ENCODE measurements around the gene MARCHF10.

The MARCHF10 gene

GRCh38 chr17:62706598-62707424 lies 101.3 kb downstream of the MARCHF10 start:
- Histone ChIP-seq H3K4me3 (ENCODE audit: severe bottlenecking) (no peak overlapping the region), H3K27ac (ENCODE audit: poor library complexity, severe bottlenecking) (no peak overlapping the region), H3K9me3 (ENCODE audit: severe bottlenecking) (no peaks in the 10 kb centered on the region), H3K27me3 (ENCODE audit: insufficient read depth, poor library complexity, severe bottlenecking) (no peaks in the 10 kb centered on the region), H3K36me3 (ENCODE audit: low read depth) (no peaks in the 10 kb centered on the region), H3K4me1 (ENCODE audit: insufficient read depth, poor library complexity, severe bottlenecking) (peaks cover 23% of the 10 kb centered on the region)
- TF ChIP-seq, protein P1, sequence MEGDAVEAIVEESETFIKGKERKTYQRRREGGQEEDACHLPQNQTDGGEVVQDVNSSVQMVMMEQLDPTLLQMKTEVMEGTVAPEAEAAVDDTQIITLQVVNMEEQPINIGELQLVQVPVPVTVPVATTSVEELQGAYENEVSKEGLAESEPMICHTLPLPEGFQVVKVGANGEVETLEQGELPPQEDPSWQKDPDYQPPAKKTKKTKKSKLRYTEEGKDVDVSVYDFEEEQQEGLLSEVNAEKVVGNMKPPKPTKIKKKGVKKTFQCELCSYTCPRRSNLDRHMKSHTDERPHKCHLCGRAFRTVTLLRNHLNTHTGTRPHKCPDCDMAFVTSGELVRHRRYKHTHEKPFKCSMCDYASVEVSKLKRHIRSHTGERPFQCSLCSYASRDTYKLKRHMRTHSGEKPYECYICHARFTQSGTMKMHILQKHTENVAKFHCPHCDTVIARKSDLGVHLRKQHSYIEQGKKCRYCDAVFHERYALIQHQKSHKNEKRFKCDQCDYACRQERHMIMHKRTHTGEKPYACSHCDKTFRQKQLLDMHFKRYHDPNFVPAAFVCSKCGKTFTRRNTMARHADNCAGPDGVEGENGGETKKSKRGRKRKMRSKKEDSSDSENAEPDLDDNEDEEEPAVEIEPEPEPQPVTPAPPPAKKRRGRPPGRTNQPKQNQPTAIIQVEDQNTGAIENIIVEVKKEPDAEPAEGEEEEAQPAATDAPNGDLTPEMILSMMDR (IDR thresholded peaks at IDR 0.05; ENCODE audit: poor library complexity, severe bottlenecking): no peak
- ATAC-seq (ENCODE audit: low read depth): no peak
- DNase-seq (ENCODE audit: low spot score): peak; percentile 55

DNA sequence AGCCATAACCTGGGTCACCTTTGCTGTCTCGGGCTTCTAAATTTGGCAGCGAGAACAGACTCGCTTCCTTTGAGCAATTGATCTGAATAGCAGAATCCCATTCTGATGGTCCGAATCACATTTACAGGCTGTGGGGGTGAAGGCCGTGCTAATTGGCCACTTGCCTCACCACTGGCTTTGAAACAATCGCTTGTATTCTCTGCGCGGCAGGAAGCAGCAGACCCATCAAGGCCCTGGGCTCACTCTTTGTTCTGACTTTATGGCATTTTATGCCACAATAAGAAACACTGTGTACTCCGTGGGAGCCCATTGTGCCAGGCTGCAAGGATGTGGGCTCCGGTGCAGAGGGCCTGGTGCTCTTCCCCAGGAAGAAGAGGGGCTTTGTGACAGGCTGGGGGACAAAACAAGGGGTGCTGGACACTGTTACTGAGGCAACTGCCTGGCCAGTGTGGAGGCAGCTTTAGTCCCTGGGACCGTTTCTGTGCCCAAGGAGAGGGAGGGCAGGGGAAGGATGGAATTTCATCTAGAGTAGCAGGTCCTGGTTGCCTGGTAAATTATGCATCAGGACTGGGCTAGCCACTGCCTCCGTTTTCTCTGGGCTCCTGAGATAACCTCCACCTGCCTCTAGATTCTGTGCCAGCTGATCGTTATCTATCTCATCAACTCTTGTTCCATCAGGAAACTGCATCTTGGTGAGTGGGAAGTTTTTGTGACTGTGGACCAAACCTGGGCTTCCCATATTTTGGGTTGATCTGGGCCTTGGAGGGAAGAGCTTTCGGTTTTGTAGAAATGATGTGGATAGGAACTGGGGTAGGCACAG lies 102.1 kb downstream of the MARCHF10 start:
- peak; percentile 16 for DNase-seq (ENCODE audit: low spot score)
- Histone ChIP-seq H3K27ac (ENCODE audit: poor library complexity, severe bottlenecking) (peak overlapping the region; percentile 82), H3K36me3 (ENCODE audit: low read depth) (no peaks in the 10 kb centered on the region), H3K9me3 (ENCODE audit: severe bottlenecking) (no peaks in the 10 kb centered on the region), H3K27me3 (ENCODE audit: insufficient read depth, poor library complexity, severe bottlenecking) (no peaks in the 10 kb centered on the region), H3K4me3 (ENCODE audit: severe bottlenecking) (no peak overlapping the region), H3K4me1 (ENCODE audit: insufficient read depth, poor library complexity, severe bottlenecking) (peaks cover 23% of the 10 kb centered on the region)
- ATAC-seq (ENCODE audit: low read depth): no peak
- TF ChIP-seq, protein P1 (IDR thresholded peaks at IDR 0.05; ENCODE audit: poor library complexity, severe bottlenecking): no peak

DNA sequence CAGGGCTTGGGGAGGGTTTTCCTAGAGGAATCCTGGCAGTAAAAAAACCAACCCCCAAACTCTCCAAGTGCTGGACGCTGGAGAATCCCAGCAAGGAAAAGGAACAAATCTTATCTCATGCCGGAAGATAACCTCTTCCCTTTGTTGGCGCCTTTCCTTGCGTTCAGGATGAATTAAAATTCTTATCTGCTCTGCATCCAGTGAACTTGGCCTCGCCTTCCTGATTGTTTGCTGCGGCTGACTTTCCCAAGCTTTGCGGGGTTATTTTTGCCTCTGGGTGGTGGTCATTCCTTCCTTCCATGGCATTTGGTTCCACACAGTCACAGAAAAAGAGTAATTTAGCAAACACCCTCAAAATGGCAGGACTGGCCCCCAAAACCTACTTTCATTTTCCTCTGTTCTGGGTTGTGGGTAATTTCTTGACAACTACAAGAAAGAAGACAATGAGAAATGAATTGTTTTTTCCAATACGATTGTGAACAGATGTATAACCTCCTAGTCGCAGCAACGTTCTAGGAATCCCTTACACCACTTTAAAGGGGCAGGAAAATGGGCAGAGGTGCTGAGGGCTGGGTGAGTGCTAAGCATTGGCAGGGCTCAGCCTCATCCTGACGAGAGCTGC lies 102.8 kb downstream of the MARCHF10 start:
- Histone ChIP-seq H3K9me3 (ENCODE audit: severe bottlenecking) (no peaks in the 10 kb centered on the region), H3K36me3 (ENCODE audit: low read depth) (no peaks in the 10 kb centered on the region), H3K4me3 (ENCODE audit: severe bottlenecking) (no peak overlapping the region), H3K27me3 (ENCODE audit: insufficient read depth, poor library complexity, severe bottlenecking) (no peaks in the 10 kb centered on the region), H3K27ac (ENCODE audit: poor library complexity, severe bottlenecking) (peak overlapping the region; percentile 82), H3K4me1 (ENCODE audit: insufficient read depth, poor library complexity, severe bottlenecking) (peaks cover 23% of the 10 kb centered on the region)
- ATAC-seq (ENCODE audit: low read depth) (no peak), DNase-seq (ENCODE audit: low spot score) (peak; percentile 29)
- TF ChIP-seq, protein P1 (IDR thresholded peaks at IDR 0.05; ENCODE audit: poor library complexity, severe bottlenecking): no peak

DNA sequence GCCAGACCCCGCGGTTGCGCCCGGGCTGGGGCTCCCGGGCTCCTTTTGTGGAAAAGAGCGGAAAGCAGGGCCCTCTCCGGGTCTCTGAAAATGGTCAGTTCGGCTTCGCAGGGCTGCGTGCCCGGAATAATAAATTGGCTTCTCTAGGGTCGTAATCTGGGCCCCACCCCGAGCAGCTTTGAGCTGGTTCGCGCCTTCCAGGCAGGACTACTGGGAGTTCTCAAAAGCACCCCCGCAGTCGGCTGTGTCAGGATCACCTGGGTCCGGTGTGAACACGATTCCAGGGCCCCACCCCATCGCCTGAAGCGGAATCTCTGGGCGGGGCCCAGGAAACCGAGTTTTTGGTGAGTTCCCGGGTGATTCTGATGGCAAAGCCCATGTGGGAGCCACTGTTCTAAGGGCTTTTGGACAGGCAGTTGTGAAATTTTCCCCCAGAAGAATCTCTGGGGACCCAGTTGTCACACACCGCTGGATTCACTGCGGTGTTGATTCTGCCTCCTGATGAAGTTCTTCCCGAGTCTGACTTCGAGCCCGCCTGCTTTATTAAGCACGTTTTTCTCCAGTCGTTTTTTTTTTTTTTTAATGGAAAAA lies 103.6 kb downstream of the MARCHF10 start:
- ATAC-seq (ENCODE audit: low read depth) (peak; percentile 56), DNase-seq (ENCODE audit: low spot score) (peak; percentile 88)
- Histone ChIP-seq H3K36me3 (ENCODE audit: low read depth) (no peaks in the 10 kb centered on the region), H3K27me3 (ENCODE audit: insufficient read depth, poor library complexity, severe bottlenecking) (no peaks in the 10 kb centered on the region), H3K4me3 (ENCODE audit: severe bottlenecking) (peak overlapping the region; percentile 73), H3K4me1 (ENCODE audit: insufficient read depth, poor library complexity, severe bottlenecking) (peaks cover 23% of the 10 kb centered on the region), H3K27ac (ENCODE audit: poor library complexity, severe bottlenecking) (peak overlapping the region; percentile 82), H3K9me3 (ENCODE audit: severe bottlenecking) (no peaks in the 10 kb centered on the region)
- TF ChIP-seq, protein P1 (IDR thresholded peaks at IDR 0.05; ENCODE audit: poor library complexity, severe bottlenecking): no peak

All from RWPE2 (cell line).